NOMO-1 treated with dmso at 0.1 percent for 144 hours (cell line): ENCODE data around the gene BTD.

Experiments used
- DNase-seq: peaks from one replicate; lab custom pipeline; 2025; ENCODE audit not compliant: unreplicated experiment; lab: John Stamatoyannopoulos, UW

The BTD gene

GRCh38 chr3:15664144-15664543 is 62.6 kb downstream of the BTD start:
- no peak for DNase-seq

DNA sequence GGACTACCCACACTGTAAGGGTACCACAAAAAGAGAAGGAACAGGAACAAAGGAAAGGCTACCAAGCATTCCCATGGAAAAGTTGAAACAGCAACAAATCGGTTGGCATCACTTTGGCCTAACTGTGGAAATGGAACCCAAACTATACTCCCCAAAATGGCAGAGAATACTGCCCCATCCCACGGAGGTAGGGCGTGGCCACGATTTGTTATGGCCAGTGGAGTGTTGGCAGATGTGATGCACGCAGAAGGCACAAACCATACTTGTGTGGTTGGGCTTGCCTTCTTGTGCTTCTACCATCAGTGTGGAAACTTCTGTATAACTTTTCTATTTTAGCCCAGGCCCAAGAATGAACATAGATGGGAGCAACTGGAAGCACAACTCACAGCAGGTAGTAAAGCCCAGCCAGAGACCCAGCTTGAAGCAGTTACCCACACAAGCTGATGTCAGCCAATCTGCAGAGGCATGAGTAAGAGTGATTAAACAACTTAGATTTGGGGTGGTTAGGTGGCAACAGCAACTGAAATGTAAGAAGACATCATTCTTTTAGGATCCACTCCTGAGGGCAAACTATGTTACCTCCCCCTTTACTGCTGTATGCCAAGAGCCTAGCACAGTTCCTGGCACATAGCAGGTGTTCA is 64.1 kb downstream of the BTD start:
- DNase-seq = no peak

- no peak for DNase-seq
Observed at GRCh38 chr3:15666277-15666676, 64.7 kb downstream of the BTD start.

- DNase-seq = no peak
Observed at GRCh38 chr3:15667484-15667883, 65.9 kb downstream of the BTD start.

DNA sequence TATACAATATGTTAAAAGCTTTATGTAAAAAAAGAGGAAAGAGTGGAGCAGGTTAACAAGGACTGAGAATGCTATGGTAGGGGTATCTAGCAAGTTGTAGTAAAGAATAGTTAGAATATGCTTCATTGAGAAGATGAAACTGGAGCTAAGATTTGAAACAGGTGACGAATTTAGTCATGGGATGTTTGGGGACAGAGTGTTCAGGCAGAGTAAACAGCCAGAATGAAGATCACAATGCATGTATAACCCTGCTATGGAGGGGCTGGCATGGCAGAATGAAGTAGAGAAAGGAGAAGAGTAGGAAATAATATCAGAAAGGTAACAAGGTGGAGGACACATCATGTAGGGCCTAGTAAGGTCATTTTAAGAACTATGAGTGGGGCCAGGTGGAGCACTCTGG is 72.0 kb downstream of the BTD start:
- DNase-seq = no peak

GRCh38 chr3:15676259-15676658 is 74.7 kb downstream of the BTD start:
- DNase-seq = no peak

- DNase-seq = no peak
Observed at GRCh38 chr3:15679306-15679705, 77.8 kb downstream of the BTD start.

DNA sequence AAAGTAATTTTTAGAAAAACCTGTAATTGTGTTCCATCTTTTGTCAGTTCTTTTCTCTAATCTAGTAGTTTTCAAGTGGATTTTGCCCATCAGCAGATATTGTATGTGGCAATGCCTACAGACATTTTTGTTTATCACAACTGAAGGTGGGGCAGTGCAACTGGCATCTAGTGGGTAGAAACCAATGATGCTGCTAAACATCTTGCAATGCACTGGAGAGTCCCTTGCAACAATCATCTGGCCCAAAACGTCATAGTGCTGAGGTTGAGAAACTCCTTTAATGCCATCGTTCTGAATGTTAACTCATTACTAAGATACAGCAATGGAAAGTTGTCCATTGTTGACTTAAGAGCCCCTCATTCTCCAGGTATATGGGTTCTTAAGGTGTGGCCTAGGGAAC is 80.1 kb downstream of the BTD start:
- DNase-seq = no peak

DNA sequence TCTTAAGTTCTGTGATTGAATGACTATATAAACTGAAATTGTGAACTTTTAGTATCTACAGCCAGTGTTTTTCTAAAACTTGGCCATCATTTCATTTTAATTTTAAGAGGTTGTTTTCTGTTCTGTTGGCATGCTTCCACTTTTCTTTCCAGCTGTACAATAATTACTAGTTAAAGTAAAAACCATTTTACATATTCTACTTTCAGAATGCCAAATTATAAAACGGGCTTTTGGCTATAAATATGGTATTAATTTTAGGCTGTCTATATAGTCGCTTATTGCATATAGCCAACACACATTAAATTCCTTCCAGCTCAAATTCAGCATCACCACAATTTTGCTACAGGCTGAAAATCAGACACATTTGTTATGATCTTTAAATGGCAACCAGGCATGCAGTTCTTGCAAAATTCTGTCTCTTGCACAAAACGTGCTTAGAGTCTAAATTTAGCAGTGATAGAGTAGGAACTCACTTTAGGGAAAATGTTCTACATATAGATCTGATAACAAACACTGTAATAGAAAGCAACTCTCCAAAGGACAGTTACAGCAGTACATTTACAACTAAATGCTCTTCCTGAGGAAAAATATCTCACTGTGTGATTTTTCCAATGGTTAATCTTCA is 81.1 kb downstream of the BTD start:
- DNase-seq = peak; percentile 14

- no peak for DNase-seq
Observed at GRCh38 chr3:15683253-15683652, 81.7 kb downstream of the BTD start.

GRCh38 chr3:15685927-15686326 is 84.4 kb downstream of the BTD start:
- no peak for DNase-seq

DNA sequence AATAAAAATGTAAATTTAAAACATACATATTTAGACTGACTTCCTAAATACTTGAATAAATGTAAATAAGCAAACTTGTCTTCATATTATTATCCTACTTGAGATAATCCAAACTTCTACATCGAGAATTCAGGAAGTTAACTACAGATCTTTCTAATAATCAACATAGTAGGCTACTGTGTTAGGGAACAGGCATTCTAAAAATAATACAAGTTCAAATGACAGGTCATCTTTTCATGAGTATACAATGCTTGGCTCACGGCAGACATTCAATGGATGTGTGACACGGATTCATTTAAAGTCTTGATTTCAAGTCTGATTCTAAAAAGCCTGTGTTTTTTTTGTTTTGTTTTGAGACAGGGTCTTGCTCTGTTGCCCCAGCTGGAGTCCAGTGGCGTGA is 88.7 kb downstream of the BTD start:
- no peak for DNase-seq

- no peak for DNase-seq
Observed at GRCh38 chr3:15690748-15691147, 89.2 kb downstream of the BTD start.

DNA sequence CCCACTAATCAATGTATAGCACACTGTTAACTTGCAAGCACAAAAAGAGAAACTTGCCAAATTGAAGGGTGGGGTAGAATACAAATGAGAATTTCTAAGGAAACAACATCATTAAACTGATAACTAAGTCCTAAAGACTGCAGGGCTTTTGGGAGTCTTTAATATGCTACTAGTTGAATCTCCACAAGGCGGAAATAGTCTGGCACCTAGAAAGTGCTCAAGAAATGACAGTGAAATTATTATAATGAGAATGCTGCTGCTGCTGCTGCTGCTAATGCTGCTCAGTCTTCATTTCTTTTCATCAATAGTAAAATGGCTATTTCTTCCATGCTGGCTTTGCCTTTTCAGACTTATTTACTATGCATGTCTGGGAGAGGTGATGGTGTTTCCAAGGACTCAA is 91.8 kb downstream of the BTD start:
- no peak for DNase-seq

DNA sequence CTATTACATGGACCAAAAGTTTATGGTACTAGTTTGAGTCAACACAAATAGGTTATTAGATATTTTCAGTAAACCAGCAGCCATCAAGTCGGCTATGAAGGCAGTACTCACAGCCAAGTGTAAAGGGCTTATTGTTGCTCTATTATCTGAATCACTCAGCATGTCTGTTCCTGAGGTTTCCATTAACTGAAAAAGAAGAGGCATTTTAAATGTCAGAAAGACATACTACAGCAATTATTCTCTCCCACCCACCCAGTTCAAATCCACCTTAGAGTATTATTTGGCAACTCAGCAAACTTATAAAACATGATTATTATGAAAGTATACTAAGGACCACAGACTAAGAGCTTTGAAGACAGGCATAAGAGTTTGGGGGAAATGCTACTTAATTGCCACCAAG is 93.1 kb downstream of the BTD start:
- DNase-seq = no peak
